Esophagus muscularis mucosa (tissue), 3 donors: ENCODE data around the gene KLK1.
"Not testable (repeated sequence)": the region's sequence is repeated elsewhere in the genome, so short reads cannot be mapped to it uniquely, and the experiment has no call there.

Source experiments
- CTCF ChIP-seq, 3 experiments: fragments of 200-600 bp in 2 of 3; fragments of 450-650 bp in 1 of 3; sonication (generic) in 2 of 3; IDR thresholded peaks; one replicate each; pipeline ENCODE4 v1.5.1; 2017 to 2019; ENCODE audit warnings: antibody characterized with exemption in 3 of 3, mild to moderate bottlenecking in 2 of 3, moderate library complexity in 1 of 3
- POLR2A ChIP-seq: fragments of 450-650 bp; IDR thresholded peaks from one replicate; pipeline ENCODE4 v1.6.1; 2017; ENCODE audit warnings: antibody characterized with exemption, moderate library complexity, mild to moderate bottlenecking, low read depth

- TF ChIP-seq CTCF (IDR thresholded peaks at IDR 0.05); POLR2A: not testable (repeated sequence)
Observed at GRCh38 chr19:50811622-50812238, 11.9 kb downstream of the KLK1 start.
